CD14-positive monocyte (primary cell): ENCODE measurements around the gene LRRC45. TPM values are rescaled to one million over a fixed set of nuclear protein-coding genes. Genes with fewer than 3 reads are reported as not detected.

Experiments used
- DNase-seq, 3 donors: peaks; one replicate each; pipeline ENCODE4 v3.0.0-alpha.2; 2011 to 2022
- H2AFZ ChIP-seq: 2 replicates; pipeline ENCODE4 v1.6.0; 2012; ENCODE audit warnings: mild to moderate bottlenecking, low read depth, low read length, inconsistent platforms; ENCODE audit not compliant: insufficient read depth, poor library complexity, severe bottlenecking
- H3K27ac ChIP-seq, 2 donors: 1 replicate in 1 of 2; 2 replicates in 1 of 2; pipeline ENCODE4 v1.5.1; 2012 to 2013; ENCODE audit warnings: low read length in 2 of 2, control low read depth in 1 of 2, inconsistent platforms in 1 of 2, low read depth in 1 of 2, mild to moderate bottlenecking in 1 of 2
- H3K27me3 ChIP-seq, 2 donors: one replicate each; pipeline versions ENCODE4 v1.6.0 to v1.6.1; 2011 to 2013; ENCODE audit warnings: low read length in 2 of 2; ENCODE audit not compliant: control insufficient read depth in 2 of 2, insufficient read depth in 2 of 2
- H3K36me3 ChIP-seq, 2 donors: replicated peaks in 1 of 2; 1 replicate in 1 of 2; 2 replicates in 1 of 2; pipeline versions ENCODE4 v1.5.1 to v1.6.1; 2012 to 2013; ENCODE audit warnings: low read length in 2 of 2, control low read depth in 1 of 2, inconsistent platforms in 1 of 2, mild to moderate bottlenecking in 1 of 2; ENCODE audit not compliant: insufficient read depth in 2 of 2, control insufficient read depth in 1 of 2
- H3K4me1 ChIP-seq, 2 donors: 1 replicate in 1 of 2; 2 replicates in 1 of 2; pipeline versions ENCODE4 v1.5.1 to v1.6.1; 2012 to 2013; ENCODE audit warnings: low read length in 2 of 2, control low read depth in 1 of 2, inconsistent platforms in 1 of 2, mild to moderate bottlenecking in 1 of 2, moderate library complexity in 1 of 2; ENCODE audit not compliant: insufficient read depth in 2 of 2, control insufficient read depth in 1 of 2
- H3K4me2 ChIP-seq: replicated peaks from 2 replicates; pipeline ENCODE3; 2012; ENCODE audit warnings: low read length, moderate library complexity, mild to moderate bottlenecking; ENCODE audit not compliant: poor library complexity, severe bottlenecking; ENCODE audit errors: extremely low read depth
- H3K4me3 ChIP-seq, 3 experiments: fragments of 200-600 bp in 1 of 3; sonication (generic) in 1 of 3; replicated peaks in 1 of 3; 1 replicate in 2 of 3; 2 replicates in 1 of 3; pipeline ENCODE4 v1.5.1; 2011 to 2013; ENCODE audit warnings: low read length in 3 of 3, mild to moderate bottlenecking in 3 of 3, control low read depth in 2 of 3, low read depth in 2 of 3, inconsistent platforms in 1 of 3, moderate library complexity in 1 of 3
- H3K79me2 ChIP-seq: 2 replicates; pipeline ENCODE4 v1.6.0; 2012; ENCODE audit warnings: mild to moderate bottlenecking, control low read depth, inconsistent platforms, low read length, moderate library complexity; ENCODE audit not compliant: insufficient read depth
- H3K9ac ChIP-seq: 2 replicates; pipeline ENCODE4 v1.6.0; 2017; ENCODE audit warnings: low read length, mild to moderate bottlenecking; ENCODE audit not compliant: insufficient read depth, poor library complexity, severe bottlenecking
- H3K9me3 ChIP-seq, 2 donors: replicated peaks in 1 of 2; 1 replicate in 1 of 2; 2 replicates in 1 of 2; pipeline versions ENCODE4 v1.5.1 to v1.6.1; 2012 to 2013; ENCODE audit warnings: low read length in 2 of 2, control low read depth in 1 of 2; ENCODE audit not compliant: control insufficient read depth in 1 of 2, insufficient read depth in 1 of 2
- H4K20me1 ChIP-seq: 2 replicates; pipeline ENCODE4 v1.6.0; 2012; ENCODE audit warnings: mild to moderate bottlenecking, low read length, control low read depth, moderate library complexity; ENCODE audit not compliant: insufficient read depth
- H3K27ac Mint-ChIP-seq, 7 donors: one replicate each; pipeline ENCODE4 v1.8.0; 2020; ENCODE audit warnings: mild to moderate bottlenecking in 7 of 7, mixed read lengths in 7 of 7, moderate library complexity in 6 of 7, inconsistent platforms in 2 of 7
- H3K27me3 Mint-ChIP-seq, 3 donors: one replicate each; pipeline ENCODE4 v1.8.0; 2021 to 2022; ENCODE audit warnings: low read depth in 3 of 3, mild to moderate bottlenecking in 3 of 3, mixed read lengths in 3 of 3, moderate library complexity in 3 of 3, inconsistent platforms in 1 of 3
- H3K36me3 Mint-ChIP-seq, 2 donors: one replicate each; pipeline ENCODE4 v1.8.0; 2020; ENCODE audit warnings: mixed read lengths in 2 of 2, inconsistent platforms in 1 of 2, mild to moderate bottlenecking in 1 of 2
- H3K4me1 Mint-ChIP-seq: one replicate; pipeline ENCODE4 v1.8.0; 2020; ENCODE audit warnings: mild to moderate bottlenecking, mixed read lengths
- H3K4me3 Mint-ChIP-seq, 2 donors: one replicate each; pipeline ENCODE4 v1.8.0; 2020; ENCODE audit warnings: mild to moderate bottlenecking in 2 of 2, mixed read lengths in 2 of 2, moderate library complexity in 1 of 2
- H3K9me3 Mint-ChIP-seq, 7 donors: one replicate each; pipeline ENCODE4 v1.8.0; 2020 to 2022; ENCODE audit warnings: mixed read lengths in 7 of 7, mild to moderate bottlenecking in 6 of 7, moderate library complexity in 6 of 7, inconsistent platforms in 2 of 7
- CTCF ChIP-seq: fragments of 200-600 bp; IDR thresholded peaks from one replicate; pipeline ENCODE4 v1.8.0; 2022; ENCODE audit warnings: antibody characterized with exemption, mild to moderate bottlenecking
- WGBS: methylation state at CpG from one replicate; pipeline ENCODE4 v1.1.5; 2013; ENCODE audit warnings: missing lambda C conversion rate; ENCODE audit not compliant: insufficient coverage; 5-methylcytosine and 5-hydroxymethylcytosine counted together
- intact Hi-C, 2 donors: fragments of 100-400 bp; cut with micrococcal nuclease; formaldehyde crosslinking; loops; one replicate each; pipeline versions ENCODE4 v1.15.0 to v1.15.1; 2023
- polyA plus RNA-seq, 3 donors: library from polyadenylated mRNA; depleted of rRNA in 1 of 3; unstranded in 2 of 3; stranded (reverse) in 1 of 3; fragments of 300-500 nt in 2 of 3; fragments of >200 nt in 1 of 3; fragmentation: Illumina TruSeq in 2 of 3; gene quantifications; 1 replicate in 2 of 3; 2 replicates in 1 of 3; pipeline ENCODE4 v1.2.3, GENCODE V29; 2012 to 2021

Gene LRRC45
- polyA plus RNA-seq, 3 donors, result 2.6 to 12.2 (median 3.4) TPM

GRCh38 chr17:82050152-82050760 lies 27.2 kb downstream of the LRRC45 start:
- peaks cover 40 to 49% of the 10 kb centered on the region in 2 donors for H3K36me3 ChIP-seq

More at GRCh38 chr17:82050152-82050760, 27.2 kb downstream of the LRRC45 start:
- DNase-seq, result no peak
- TF ChIP-seq CTCF, result no peak
- peak overlapping the region; percentile 97 for H3K4me2 ChIP-seq
- intact Hi-C loops, result loop anchor here in 1 of 2 donors (5.0 kb wide), 1 partner anchor 47 kb away; the partner anchor contains the start of gene FASN
- WGBS, result 95% methylated on average over 24 of the region's 28 CpGs
- peaks cover 23% of the 10 kb centered on the region for H4K20me1 ChIP-seq
- H3K9me3 ChIP-seq, result no peaks in the 10 kb centered on the region
- H3K4me3 ChIP-seq, result peak overlapping the region in 1 of 3 experiments; percentile 88
- Mint-ChIP-seq H3K9me3 (no peaks in the 10 kb centered on the region), H3K4me1 (peaks cover 19% of the 10 kb centered on the region), H3K27ac (peak overlapping the region in 2 of 7 donors; percentile 12 to 25), H3K27me3 (no peaks in the 10 kb centered on the region), H3K36me3 (peaks cover 26 to 56% of the 10 kb centered on the region in 2 donors), H3K4me3 (peak overlapping the region; percentile 85 to 94)
- H3K4me1 ChIP-seq, result peaks cover 20 to 29% of the 10 kb centered on the region in 2 donors
- peak overlapping the region; percentile 69 for H3K9ac ChIP-seq
- H3K27me3 ChIP-seq, result no peaks in the 10 kb centered on the region
- no peak overlapping the region for H3K27ac ChIP-seq
- H3K79me2 ChIP-seq, result peaks cover 24% of the 10 kb centered on the region
- no peak overlapping the region for H2AFZ ChIP-seq
